GM21825 (cell line): ENCODE results near the gene ZNF710.

Source experiments
- ATAC-seq: cut with Tn5 transposase; IDR thresholded peaks from one replicate; pipeline ENCODE4 v1.9.1; 2021; ENCODE audit warnings: mild to moderate bottlenecking, moderate library complexity; ENCODE audit not compliant: unreplicated experiment

The ZNF710 gene

DNA sequence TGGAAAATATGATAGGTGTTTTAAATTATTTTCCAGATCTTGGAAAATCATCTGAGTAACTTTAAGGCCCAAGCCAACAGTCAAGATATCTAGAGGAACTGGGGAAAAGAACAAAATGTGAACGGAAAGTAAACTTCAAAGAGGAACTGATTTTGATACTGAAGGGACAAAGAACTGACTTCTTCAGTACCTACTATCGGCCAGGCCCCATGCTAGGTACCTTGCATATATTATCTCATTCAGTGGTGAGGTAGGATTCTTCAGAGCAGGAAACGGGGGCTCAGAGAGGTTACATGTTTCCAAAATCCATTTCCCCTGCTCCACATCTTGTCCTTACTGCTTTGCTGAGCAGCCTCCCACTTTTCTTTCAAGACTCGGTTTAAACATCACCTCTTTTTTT is 9.8 kb upstream of the ZNF710 start:
- ATAC-seq: no peak

DNA sequence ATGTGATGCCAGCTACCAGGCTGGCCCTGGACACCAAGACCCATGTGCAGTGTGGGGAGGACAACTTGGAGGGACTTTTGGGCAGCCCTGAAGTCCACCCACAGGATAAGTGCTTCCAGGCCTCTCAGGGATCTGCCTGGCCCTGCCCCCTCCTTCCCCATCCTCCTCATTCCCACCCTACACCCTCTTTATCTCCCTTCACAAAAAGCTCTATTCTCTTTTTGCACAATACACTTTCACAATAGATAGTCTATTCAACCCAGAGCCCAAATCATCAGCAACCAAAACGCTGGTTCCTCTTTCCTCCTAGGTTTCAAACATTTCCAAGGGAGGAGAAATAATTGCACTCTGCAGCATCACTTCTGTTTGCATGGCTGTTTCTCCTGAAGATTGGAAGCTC is 7.8 kb upstream of the ZNF710 start:
- ATAC-seq: no peak

DNA sequence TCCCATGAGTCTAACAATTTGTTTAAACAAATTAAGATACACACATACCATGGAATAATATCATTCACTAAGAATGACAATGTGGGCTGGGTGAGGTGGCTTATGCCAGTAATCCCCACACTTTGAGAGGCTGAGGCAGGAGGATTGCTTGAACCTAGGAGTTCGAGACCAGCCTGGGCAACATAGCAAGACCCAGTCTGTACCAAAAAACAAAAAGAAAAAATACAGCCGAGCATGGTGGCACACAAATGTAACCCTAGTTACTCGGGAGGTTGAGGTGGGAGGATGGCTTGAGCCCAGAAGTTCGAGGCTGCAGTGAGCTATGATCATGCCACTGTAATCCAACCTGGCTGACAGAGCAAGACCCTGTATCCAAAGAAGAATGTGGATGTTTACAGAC is 4.0 kb upstream of the ZNF710 start:
- ATAC-seq: no peak

DNA sequence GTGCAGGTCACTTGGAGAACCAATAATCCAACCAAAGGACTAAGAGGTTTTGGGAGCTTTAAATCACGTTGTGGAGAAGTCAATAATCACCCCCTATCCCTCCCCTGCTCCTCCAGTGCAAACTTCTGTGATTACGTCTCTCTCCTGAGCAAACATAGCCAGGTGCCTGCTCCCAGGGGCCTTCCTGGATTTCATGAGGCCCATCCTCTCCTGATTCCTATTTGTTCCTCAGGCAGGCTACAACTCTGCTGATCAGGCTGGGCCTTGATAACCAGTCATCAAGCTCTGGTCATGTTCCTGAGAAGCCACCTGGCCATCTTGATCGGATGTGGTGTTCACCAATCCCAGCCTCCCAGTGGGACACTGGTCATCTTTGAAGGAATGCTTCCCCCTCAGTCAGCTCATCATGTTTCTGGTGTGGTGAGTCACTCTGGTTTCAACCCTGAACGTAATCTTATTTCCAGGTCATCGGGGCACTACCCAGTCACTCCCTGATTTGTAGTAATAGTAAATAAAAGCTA is 2.9 kb upstream of the ZNF710 start:
- no peak for ATAC-seq

DNA sequence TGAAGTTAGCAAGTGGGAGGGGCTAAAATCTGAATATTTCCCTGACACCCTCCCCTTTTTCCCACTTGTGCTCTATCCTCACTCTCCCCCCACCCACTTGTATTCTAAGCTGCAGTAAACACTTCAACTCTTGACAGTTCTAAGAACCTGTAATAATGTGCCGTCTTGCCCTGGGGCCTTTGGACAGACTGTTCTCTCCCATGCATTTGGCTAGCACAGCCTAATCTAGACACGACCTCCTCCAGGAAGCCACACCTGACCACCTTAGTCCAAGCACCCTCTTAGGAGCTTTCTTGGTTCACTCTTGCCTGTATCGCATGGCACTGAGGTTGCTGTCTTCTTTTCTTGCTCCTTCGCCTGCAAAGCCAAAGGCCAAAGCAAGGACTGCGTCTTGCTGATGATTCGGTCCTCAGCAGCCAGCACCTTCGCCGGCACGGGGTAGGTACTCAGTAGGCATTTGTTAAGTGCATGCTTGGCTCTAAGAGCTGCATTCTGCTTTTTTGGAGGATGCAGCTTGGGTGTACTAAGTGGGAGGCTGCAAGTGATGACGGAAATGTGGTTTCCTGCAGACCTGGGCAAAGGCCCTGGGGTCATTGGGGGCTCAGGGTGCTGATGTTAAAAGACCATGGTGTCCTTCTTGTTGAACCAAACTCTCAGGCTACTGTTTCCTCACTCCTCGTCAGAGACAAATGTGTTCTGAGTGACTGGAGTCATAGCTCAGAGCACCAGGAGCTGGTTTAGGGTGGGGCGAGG is 2.0 kb upstream of the ZNF710 start:
- no peak for ATAC-seq

DNA sequence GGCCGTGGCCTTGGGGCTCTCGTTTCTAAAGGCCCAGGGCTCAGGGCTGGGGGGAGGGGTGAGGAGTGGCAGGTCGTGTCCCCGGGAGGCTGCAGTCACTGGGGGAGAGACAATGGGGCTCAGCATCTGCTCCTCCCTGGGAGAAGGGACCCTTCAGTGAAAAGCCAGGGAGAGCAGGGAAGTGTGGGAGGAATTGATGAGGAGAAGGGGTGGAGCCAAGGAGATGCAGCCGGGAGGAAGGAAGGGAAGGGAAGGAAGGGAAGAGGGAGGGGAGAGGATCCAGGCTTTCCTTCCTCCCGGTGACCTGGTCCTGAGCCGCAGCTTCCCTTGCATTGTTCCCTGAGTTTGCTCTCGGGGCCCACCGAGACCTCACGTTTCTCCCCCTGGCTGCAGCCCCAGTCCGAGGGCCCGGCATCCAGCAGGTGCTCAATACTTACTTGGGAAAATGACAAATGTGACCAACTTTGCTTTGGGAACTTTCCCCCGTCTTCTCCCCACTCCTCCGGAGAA is 1.4 kb upstream of the ZNF710 start:
- no peak for ATAC-seq

DNA sequence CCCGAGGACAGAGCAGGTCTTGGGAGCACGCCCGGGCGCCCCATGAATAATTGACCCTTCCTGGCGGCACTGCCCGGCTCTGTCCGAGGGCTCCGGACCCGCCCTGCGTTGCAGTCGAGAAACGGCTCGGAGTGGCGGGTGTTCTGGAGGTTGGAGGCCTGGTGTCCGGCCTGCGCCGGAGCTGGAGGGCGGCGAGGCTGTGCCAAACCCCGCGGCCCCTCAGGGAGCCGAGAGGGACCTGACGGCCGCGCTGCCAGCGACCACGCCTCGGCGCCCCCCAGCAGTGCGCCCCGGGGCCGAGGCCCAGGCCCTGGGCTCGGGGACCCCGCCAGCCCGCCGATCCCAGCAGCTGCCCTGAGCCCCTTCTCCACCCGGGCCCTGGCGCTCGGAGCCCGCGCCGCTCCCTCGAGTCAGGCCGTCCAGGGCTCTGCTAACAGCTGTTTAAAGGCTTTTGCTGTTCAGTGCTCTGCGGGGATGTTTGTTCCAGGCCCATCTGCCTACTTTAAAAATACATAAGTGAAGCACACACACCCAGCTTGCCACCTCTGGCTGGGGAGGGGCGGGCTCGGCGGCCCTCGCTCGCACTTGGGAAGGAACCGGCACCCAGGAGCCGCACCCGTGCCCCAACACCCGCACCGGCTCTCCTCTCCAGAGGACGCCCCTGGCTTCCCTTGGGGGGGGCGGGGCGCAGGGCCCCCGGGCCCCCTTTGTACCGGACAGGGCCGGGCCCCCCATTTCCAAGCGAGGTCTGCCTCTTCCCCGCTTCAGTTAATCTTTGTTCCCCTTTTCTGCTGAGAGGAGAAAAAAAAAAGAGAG is 730 bp upstream of the ZNF710 start:
- no peak for ATAC-seq

DNA sequence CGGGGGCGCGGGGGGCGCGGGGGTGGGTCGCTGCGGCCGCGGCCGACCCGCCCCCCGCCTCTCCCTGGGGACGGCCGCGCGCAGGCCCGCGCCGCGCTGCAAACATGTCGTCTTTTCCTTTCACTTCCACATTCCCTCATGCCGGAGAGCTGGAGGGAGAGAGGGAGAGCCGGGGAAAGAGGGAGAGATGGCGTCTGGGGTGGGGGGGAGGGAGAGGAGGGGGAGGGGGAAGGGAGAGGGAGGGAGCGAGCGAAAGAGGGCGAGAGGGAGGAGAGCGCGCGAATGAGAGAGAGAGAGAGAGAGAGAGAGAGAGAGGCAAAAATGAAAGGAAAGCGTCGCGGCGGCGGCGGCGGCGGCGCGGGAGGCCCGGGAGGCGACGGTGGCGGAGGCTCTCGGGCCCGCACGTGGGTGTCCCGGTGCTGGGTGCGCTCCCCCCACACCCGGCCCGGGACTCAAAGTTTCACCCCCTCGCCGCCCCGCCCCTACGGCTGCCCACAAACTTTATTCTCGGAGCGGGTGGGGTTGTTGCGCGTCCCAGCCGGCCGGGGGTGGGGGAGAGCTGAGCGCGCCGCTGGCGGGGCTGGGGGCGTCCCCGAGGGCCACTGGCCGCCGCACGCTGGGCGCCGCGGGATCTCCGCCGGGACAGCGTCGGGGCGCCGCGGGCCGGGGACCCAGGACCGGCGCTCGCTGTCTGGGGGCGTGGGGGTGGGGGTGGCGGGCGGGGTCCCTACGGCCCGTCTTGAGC is 731 bp downstream of the ZNF710 start:
- no peak for ATAC-seq

DNA sequence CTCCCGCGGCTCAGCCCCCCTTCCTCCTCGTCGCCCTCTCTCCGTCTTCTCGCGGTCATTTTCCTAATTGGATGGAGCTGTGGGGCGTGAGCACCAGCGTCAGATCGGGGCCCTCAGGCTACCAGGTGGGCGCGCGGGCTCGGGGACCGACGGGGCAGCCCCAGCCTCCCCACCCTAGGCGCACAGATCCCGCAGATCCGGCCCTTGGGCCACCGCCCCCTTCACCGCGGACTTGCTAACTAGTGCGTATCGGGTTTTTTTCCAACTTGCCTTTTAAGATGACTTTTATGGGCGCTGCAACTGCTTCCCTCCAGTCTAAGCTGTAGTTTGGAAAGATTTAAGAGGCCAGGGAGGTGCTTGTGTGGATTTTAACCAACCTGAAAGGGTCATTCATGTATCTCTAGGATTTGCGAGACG is 1.3 kb downstream of the ZNF710 start:
- no peak for ATAC-seq

DNA sequence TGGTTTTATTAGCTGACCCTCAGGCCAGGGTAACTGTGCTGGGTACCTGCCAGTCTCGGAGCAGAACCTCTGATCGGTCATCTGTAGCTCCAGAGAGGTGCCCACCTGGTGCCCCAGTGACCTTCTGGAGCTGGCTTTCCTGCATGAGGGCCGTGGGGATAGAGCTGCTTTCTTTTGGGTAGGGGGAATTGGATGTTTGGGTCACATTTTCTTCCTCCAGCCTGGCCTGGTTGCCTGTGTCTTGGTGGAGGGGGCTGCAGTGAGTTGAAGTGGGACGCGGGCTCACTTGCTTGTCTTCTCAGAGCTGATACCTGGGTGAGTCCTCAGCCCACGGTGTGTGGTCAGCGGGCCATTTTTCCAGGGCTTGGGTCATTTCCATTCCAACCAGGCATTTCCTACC is 2.6 kb downstream of the ZNF710 start:
- no peak for ATAC-seq

DNA sequence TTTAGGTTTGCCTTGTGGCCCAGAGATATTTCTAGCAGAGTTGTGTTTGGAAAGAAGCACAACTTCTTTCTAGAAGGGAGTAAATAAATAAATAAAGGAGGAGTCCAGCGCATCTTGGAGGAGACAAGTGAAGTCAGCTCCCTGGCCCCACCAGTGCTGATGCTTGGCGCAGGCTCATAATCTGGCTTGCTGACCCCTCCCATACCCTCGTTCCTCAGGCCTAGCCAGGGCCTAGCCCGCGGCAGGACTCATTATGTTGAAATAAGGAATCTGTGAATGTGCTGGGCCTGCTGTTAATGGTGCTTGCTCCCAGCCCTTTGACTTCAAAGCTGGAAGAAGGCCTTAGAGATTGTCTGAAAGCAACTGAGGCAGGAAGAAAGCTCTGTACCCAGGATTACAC is 3.1 kb downstream of the ZNF710 start:
- ATAC-seq: no peak

DNA sequence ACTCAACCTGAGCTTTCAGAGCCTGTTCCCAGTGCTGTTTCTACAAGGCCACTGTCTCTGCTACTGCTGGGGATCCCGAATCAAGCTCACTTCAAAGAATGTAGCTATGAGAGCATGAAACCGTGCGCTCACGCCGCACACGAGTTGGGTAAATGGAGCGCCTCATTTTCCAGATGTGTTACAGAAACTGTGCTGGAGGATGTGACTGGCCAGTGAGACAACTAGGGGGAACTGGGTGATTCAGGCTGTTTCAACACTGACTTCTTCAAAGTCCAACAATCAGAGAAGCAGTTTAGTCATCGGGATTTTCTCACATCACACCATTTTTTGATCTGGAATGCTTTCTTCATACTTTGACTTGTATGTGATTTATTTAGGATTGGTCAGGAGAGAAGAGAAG is 3.5 kb downstream of the ZNF710 start:
- ATAC-seq: no peak

DNA sequence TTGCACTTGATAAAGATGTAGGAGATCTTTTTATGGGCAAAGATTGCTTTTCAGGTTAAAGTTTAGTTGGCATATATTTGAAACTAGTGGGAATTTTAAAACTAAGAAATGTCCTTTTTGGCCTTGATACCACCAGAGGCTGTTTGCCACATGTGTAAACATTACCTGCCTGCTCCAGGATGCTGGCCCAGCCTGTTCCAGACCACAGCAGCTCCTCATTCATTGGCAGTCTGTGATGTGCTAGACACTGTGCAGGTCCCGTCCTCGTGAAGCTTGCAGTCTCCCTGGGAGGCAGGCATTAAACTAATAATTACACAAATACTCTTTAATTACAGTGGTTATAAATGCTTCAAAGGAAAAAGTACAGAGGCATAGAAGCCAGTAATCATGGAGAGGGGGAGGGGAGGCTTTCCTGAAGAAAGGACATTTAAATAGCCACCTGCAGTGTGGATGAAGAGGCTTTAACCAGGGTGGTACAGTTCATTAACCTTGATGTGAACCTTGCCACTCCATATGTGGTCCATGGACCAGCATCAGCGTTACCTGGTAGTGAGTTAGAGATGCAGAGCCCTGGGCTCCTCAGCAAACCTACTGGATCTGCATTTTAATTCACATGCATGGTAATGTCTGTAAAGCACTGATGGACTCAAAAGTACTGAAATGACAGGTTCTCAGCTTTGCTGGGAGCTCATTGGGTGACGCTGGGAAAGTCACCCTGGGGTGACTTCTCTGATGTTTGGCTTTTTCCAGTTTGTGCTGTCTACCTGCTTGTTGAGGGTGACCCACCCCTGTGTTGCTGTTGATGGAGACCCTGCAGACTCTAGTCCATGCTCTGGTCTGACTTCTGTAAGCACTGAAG is 5.3 kb downstream of the ZNF710 start:
- ATAC-seq: no peak

DNA sequence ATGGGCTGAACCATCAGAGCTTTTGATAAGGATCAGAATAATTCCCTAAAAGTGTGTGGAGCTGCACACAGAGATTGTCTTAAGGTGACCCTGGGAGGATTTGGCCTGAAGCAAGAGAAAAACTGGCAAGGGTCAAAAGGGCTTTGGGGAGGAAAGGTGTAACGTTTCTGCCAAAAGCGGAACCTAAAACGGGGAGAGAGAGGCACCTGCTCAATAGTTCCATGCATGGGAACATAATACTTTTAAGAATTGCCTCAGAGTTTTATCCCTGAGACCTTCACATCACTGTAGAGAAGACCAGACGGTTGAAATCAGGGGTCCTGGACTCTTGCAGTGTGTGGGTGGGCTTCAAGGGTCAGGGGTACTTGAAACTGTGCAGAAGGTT is 5.9 kb downstream of the ZNF710 start:
- no peak for ATAC-seq

DNA sequence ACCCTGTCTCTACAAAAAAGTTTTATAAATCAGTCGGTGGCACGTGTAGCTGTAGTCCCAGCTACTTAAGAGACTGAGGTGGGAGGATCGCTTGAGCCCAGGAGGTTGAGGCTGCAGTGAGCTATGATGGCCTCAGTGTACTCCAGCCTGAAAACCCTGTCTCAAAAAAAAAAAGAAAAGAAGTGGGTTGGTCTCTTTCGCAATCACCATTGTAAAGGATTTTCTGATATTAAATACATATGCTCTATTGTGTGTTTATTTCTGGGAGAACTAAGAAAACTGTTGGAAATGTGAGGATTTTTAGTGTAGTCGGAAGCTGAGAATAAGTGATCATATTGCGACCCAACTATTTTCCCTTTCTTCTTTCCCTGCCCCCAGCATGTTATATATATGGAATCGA is 7.5 kb downstream of the ZNF710 start:
- no peak for ATAC-seq

DNA sequence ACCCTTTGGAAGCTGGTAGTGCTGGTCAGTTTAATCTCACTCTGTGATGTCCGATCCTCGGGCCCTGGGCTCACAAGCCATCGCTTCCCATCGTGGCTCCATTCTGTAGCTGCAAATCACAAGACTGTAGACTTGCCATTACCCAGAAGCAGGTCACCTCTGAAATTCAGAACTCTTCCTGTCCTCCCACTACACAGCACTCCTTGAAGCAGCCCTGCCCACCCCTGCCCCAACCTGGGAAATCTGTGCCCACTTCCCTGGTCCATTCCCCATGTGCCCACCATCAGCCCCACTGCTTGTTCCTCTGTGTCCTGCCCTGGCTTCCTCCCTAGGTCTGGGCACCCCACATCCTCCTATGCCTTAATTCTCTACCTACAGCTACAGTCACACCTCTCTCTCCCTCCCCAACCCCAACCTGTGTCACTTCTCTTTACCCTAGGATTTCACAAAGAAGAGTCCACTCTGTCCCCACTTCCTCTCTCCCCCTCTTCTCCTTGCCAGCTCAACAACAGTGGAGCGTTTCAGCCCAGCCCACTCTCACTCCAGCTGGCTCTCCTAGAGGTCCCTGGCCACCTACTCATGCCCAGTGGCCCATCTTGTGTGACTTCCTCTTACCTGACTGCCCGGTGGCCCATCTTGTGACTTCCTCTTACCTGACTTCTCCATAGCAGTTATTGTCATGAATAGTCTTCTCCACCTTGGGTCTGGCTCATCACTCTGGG is 8.3 kb downstream of the ZNF710 start:
- ATAC-seq: no peak

DNA sequence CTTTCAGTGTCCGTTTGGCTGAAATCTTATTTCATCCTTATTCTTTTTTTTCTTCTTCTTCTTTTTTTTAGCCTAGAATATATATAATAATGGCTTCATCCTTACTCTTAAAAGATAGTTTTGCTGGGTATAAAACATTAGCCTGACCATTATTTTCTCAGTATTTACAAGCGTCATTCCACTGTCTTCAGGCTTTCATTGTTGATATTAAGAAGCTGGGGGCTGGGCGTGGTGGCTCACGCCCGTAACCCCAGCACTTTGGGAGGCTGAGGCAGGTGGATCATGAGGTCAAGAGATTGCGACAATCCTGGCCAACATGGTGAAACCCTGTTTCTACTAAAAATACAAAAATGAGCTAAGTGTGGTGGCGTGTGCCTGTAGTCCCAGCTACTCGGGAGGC is 10.6 kb downstream of the ZNF710 start:
- ATAC-seq: no peak

DNA sequence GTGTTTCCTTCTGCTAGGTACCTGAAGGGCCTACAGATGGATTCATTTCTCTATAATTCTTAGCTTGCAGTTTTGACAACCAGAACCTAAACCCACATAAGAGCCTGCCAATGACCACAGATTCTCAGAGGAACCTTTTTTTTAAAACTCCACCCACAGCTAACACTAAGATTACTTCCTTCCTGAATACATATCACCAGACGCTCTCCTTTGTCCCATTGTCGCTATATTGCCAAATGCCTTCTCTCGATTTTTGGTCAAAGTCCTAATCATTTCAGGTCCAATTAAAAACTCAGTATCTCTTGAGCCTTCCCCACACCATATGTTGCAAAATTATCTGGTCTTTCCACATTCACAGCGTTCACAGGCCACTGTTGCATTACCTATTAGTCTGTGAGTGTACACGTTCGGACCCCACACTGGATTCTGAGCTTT is 12.4 kb downstream of the ZNF710 start:
- ATAC-seq: no peak

DNA sequence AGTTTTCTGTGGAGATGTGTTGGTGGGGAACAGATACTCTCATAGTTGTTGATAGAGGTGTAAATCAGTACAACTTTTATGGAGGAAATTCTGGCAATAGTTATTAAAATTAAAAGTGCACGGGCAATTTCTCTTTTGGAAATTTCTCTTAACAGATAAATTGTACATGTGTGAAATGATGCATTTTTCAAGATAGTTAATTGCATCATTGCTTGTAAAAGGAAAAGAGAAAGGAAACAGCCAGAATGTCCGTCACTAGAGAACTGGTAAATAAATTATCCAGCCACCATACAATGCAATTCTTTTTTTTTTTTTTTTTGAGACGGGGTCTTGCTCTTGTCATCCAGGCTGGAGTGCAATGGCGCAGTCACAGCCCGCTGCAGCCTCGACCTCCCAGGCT is 14.2 kb downstream of the ZNF710 start:
- ATAC-seq: no peak

DNA sequence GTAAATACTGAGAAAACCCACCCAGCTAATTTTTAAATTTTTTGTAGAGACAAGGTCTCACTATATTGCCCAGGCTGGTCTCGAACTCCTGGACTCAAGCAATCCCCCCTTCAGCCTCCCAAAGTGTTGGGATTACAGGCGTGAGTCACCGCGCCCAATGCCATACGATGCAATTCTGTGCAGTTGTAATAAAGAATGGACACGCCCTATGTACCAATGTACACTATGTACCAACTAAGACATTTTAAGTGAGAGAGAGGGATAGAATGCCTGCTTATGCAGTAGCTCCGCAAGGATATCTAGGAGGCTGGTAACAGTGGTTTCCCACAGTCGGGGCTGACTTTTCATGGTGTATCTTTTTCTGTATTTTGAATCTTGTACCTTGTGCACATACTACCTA is 14.6 kb downstream of the ZNF710 start:
- ATAC-seq: no peak
